ENCODE data around the gene TEFM.
A peak's percentile ranks its signal among the peaks of the same experiment; 100 is the strongest.
"Not testable (repeated sequence)": the region's sequence is repeated elsewhere in the genome, so short reads cannot be mapped to it uniquely, and the experiment has no call there.

TEFM gene

DNA sequence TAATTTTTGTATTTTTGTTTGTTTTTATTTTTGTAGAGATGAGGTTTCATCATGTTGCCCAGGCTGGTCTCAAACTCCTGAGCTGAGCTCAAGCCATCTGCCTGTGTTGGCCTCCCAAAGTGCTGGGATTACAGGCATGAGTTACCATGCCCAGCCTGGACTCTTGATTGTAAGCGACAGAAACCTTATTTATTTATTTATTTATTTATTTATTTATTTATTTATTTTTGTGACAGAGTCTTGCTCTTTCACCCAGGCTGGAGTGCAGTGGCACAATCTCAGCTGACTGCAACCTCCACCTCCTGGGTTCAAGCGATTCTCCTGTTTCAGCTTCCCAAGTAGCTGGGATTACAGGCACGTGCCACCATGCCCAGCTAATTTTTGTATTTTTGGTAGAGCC lies 23.8 kb upstream of the TEFM start:
- not testable (repeated sequence) for H4K12ac ChIP-seq (ENCODE audit: low read depth, low read length); H3K27ac ChIP-seq (ENCODE audit: low read depth, low read length); H2BK120ac ChIP-seq (ENCODE audit: insufficient read depth, low read length, poor library complexity); H3K36me3 ChIP-seq (ENCODE audit: control insufficient read depth in 1 of 2, insufficient read depth in 2 of 2, low read length in 2 of 2); H3K4ac ChIP-seq (ENCODE audit: low read depth, low read length); H3K18ac ChIP-seq (ENCODE audit: low read length); H3K4me2 ChIP-seq (ENCODE audit: low read length); H2AK5ac ChIP-seq (ENCODE audit: low read length); H3K79me2 ChIP-seq (ENCODE audit: control insufficient read depth, insufficient read depth, low read length, poor library complexity); H4K8ac ChIP-seq (ENCODE audit: low read depth, low read length); H3K4me3 ChIP-seq (ENCODE audit: low read depth, low read length); H3K79me1 ChIP-seq (ENCODE audit: low read length); H3K23ac ChIP-seq (ENCODE audit: low read length); H2BK5ac ChIP-seq (ENCODE audit: low read depth, low read length, poor library complexity); H3K14ac ChIP-seq (ENCODE audit: low read length); H3K27me3 ChIP-seq (ENCODE audit: insufficient read depth, low read length); H3K4me1 ChIP-seq (ENCODE audit: control insufficient read depth in 1 of 2, insufficient read depth in 2 of 2, low read length in 2 of 2); DNase-seq; H2AFZ ChIP-seq (ENCODE audit: insufficient read depth, low read length, poor library complexity); H3K9ac ChIP-seq (ENCODE audit: low read length); H3K9me3 ChIP-seq (ENCODE audit: insufficient read depth, low read depth, low read length); H4K91ac ChIP-seq (ENCODE audit: low read depth, low read length); H2BK12ac ChIP-seq (ENCODE audit: low read length)
- WGBS (ENCODE audit: extremely low coverage, insufficient coverage, insufficient read length) = no CpG with 5 or more reads among the region's 3 CpGs

DNA sequence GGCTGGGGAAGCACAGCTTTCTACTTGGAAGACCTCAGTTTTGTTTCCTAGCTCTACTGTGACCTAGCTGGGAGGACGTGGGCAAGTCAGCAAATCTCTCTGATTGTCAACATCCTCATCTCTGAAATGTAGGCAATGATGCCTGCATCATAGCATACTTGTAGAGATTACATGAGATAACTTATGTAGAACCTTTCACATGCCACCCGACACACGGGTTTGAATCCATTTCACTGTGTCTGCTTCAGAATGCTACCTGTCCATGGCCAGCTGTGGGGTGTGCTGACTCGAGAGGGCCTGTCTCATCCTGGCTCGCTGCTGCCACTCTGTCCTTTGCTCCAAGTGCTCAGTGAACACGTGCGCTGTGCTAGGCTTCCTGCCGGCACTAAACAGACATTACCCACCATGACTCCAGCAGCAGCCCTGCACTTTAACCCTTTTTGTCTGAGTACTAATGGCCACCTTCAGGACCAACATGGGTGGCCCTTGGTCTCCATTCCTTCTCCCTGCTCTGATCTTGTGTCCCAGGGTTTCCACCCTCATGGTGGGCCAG lies 23.1 kb upstream of the TEFM start:
- Histone ChIP-seq H3K4me2 (ENCODE audit: low read length) (no peak overlapping the region), H2BK12ac (ENCODE audit: low read length) (no peak overlapping the region)
- WGBS (ENCODE audit: extremely low coverage, insufficient coverage, insufficient read length) = no CpG with 5 or more reads among the region's 8 CpGs

GRCh38 chr17:30928584-30928983 lies 22.5 kb upstream of the TEFM start:
- H2BK120ac ChIP-seq (ENCODE audit: insufficient read depth, low read length, poor library complexity) = no peak overlapping the region
- H4K12ac ChIP-seq (ENCODE audit: low read depth, low read length) = no peak overlapping the region
- no peak overlapping the region for H4K91ac ChIP-seq (ENCODE audit: low read depth, low read length)
- no peak overlapping the region for H3K4me2 ChIP-seq (ENCODE audit: low read length)
- H3K27me3 ChIP-seq (ENCODE audit: insufficient read depth, low read length) = no peaks in the 10 kb centered on the region
- no peaks in the 10 kb centered on the region for H3K36me3 ChIP-seq (ENCODE audit: control insufficient read depth in 1 of 2, insufficient read depth in 2 of 2, low read length in 2 of 2)
- no peak overlapping the region for H3K4ac ChIP-seq (ENCODE audit: low read depth, low read length)
- no CpG with 5 or more reads among the region's 3 CpGs for WGBS (ENCODE audit: extremely low coverage, insufficient coverage, insufficient read length)
- no peak overlapping the region for H2BK5ac ChIP-seq (ENCODE audit: low read depth, low read length, poor library complexity)
- H3K23ac ChIP-seq (ENCODE audit: low read length) = no peak overlapping the region
- no peaks in the 10 kb centered on the region for H3K79me2 ChIP-seq (ENCODE audit: control insufficient read depth, insufficient read depth, low read length, poor library complexity)
- H3K18ac ChIP-seq (ENCODE audit: low read length) = no peak overlapping the region
- H3K4me3 ChIP-seq (ENCODE audit: low read depth, low read length) = no peak overlapping the region
- no peak overlapping the region for H2AFZ ChIP-seq (ENCODE audit: insufficient read depth, low read length, poor library complexity)
- no peak overlapping the region for H2AK5ac ChIP-seq (ENCODE audit: low read length)
- no peaks in the 10 kb centered on the region for H3K79me1 ChIP-seq (ENCODE audit: low read length)
- no peak for DNase-seq
- H3K4me1 ChIP-seq (ENCODE audit: control insufficient read depth in 1 of 2, insufficient read depth in 2 of 2, low read length in 2 of 2) = no peaks in the 10 kb centered on the region
- H3K27ac ChIP-seq (ENCODE audit: low read depth, low read length) = no peak overlapping the region
- no peak overlapping the region for H3K9ac ChIP-seq (ENCODE audit: low read length)
- no peak overlapping the region for H2BK12ac ChIP-seq (ENCODE audit: low read length)
- H4K8ac ChIP-seq (ENCODE audit: low read depth, low read length) = no peak overlapping the region
- H3K9me3 ChIP-seq (ENCODE audit: insufficient read depth, low read depth, low read length) = peaks cover 2% of the 10 kb centered on the region
- no peak overlapping the region for H3K14ac ChIP-seq (ENCODE audit: low read length)

More for the DNA sequence above, 23.1 kb upstream of the TEFM start:
- Histone ChIP-seq H2AK5ac (ENCODE audit: low read length) (no peak overlapping the region), H3K36me3 (ENCODE audit: control insufficient read depth in 1 of 2, insufficient read depth in 2 of 2, low read length in 2 of 2) (no peaks in the 10 kb centered on the region), H2AFZ (ENCODE audit: insufficient read depth, low read length, poor library complexity) (no peak overlapping the region), H3K27ac (ENCODE audit: low read depth, low read length) (no peak overlapping the region), H4K91ac (ENCODE audit: low read depth, low read length) (no peak overlapping the region), H4K8ac (ENCODE audit: low read depth, low read length) (no peak overlapping the region), H4K12ac (ENCODE audit: low read depth, low read length) (no peak overlapping the region), H3K79me1 (ENCODE audit: low read length) (no peaks in the 10 kb centered on the region), H3K18ac (ENCODE audit: low read length) (no peak overlapping the region), H3K14ac (ENCODE audit: low read length) (no peak overlapping the region), H3K9me3 (ENCODE audit: insufficient read depth, low read depth, low read length) (no peaks in the 10 kb centered on the region), H3K4me1 (ENCODE audit: control insufficient read depth in 1 of 2, insufficient read depth in 2 of 2, low read length in 2 of 2) (no peaks in the 10 kb centered on the region), H3K23ac (ENCODE audit: low read length) (no peak overlapping the region), H2BK120ac (ENCODE audit: insufficient read depth, low read length, poor library complexity) (no peak overlapping the region), H2BK5ac (ENCODE audit: low read depth, low read length, poor library complexity) (no peak overlapping the region), H3K79me2 (ENCODE audit: control insufficient read depth, insufficient read depth, low read length, poor library complexity) (no peaks in the 10 kb centered on the region), H3K4me3 (ENCODE audit: low read depth, low read length) (no peak overlapping the region), H3K9ac (ENCODE audit: low read length) (no peak overlapping the region), H3K4ac (ENCODE audit: low read depth, low read length) (no peak overlapping the region), H3K27me3 (ENCODE audit: insufficient read depth, low read length) (no peaks in the 10 kb centered on the region)
- peak; percentile 62 to 81 for DNase-seq

DNA sequence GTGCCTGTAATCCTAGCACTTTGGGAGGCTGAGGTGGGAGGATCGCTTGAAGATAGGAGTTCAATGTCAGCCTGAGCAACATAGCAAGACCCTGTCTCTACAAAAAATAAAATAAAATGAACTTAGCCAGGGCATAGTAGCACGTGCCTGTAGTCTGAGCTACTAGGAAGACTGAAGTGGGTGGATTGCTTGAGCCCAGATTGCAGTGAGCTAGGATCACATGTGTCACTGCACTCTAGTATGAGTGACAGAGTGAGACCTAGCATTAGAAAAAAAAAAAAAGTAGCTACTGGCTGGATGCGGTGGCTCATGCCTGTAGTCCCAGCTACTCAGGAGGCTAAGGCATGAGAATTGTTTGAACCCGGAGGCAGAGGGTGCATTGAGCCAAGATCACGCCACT lies 21.7 kb upstream of the TEFM start:
- H4K8ac ChIP-seq (ENCODE audit: low read depth, low read length) = no peak overlapping the region
- H3K27me3 ChIP-seq (ENCODE audit: insufficient read depth, low read length) = peaks cover 7% of the 10 kb centered on the region
- peaks cover 2% of the 10 kb centered on the region for H3K9me3 ChIP-seq (ENCODE audit: insufficient read depth, low read depth, low read length)
- H3K79me2 ChIP-seq (ENCODE audit: control insufficient read depth, insufficient read depth, low read length, poor library complexity) = no peaks in the 10 kb centered on the region
- no peak overlapping the region for H4K91ac ChIP-seq (ENCODE audit: low read depth, low read length)
- H3K14ac ChIP-seq (ENCODE audit: low read length) = no peak overlapping the region
- no peak overlapping the region for H3K23ac ChIP-seq (ENCODE audit: low read length)
- no peak overlapping the region for H3K18ac ChIP-seq (ENCODE audit: low read length)
- H3K4ac ChIP-seq (ENCODE audit: low read depth, low read length) = no peak overlapping the region
- no peak overlapping the region for H2AK5ac ChIP-seq (ENCODE audit: low read length)
- no peak overlapping the region for H3K4me2 ChIP-seq (ENCODE audit: low read length)
- H3K4me3 ChIP-seq (ENCODE audit: low read depth, low read length) = no peak overlapping the region
- no peak overlapping the region for H3K9ac ChIP-seq (ENCODE audit: low read length)
- no peaks in the 10 kb centered on the region for H3K36me3 ChIP-seq (ENCODE audit: control insufficient read depth in 1 of 2, insufficient read depth in 2 of 2, low read length in 2 of 2)
- no peak for DNase-seq
- H3K4me1 ChIP-seq (ENCODE audit: control insufficient read depth in 1 of 2, insufficient read depth in 2 of 2, low read length in 2 of 2) = no peaks in the 10 kb centered on the region
- H3K79me1 ChIP-seq (ENCODE audit: low read length) = no peaks in the 10 kb centered on the region
- H2AFZ ChIP-seq (ENCODE audit: insufficient read depth, low read length, poor library complexity) = no peak overlapping the region
- no peak overlapping the region for H4K12ac ChIP-seq (ENCODE audit: low read depth, low read length)
- no peak overlapping the region for H2BK12ac ChIP-seq (ENCODE audit: low read length)
- no peak overlapping the region for H2BK120ac ChIP-seq (ENCODE audit: insufficient read depth, low read length, poor library complexity)
- H3K27ac ChIP-seq (ENCODE audit: low read depth, low read length) = no peak overlapping the region
- H2BK5ac ChIP-seq (ENCODE audit: low read depth, low read length, poor library complexity) = no peak overlapping the region
- no CpG with 5 or more reads among the region's 5 CpGs for WGBS (ENCODE audit: extremely low coverage, insufficient coverage, insufficient read length)

Measured in trophoblast cell (in vitro differentiated cells and primary cell).